GM12801 (cell line): ENCODE results near the gene WNK1.

Source experiments
- TF ChIP-seq, protein P1 (sequence below): IDR thresholded peaks from one replicate; pipeline ENCODE4 v1.5.1; 2011; ENCODE audit warnings: control low read depth; ENCODE audit not compliant: insufficient read length; ENCODE audit errors: extremely low read depth

WNK1 gene

DNA sequence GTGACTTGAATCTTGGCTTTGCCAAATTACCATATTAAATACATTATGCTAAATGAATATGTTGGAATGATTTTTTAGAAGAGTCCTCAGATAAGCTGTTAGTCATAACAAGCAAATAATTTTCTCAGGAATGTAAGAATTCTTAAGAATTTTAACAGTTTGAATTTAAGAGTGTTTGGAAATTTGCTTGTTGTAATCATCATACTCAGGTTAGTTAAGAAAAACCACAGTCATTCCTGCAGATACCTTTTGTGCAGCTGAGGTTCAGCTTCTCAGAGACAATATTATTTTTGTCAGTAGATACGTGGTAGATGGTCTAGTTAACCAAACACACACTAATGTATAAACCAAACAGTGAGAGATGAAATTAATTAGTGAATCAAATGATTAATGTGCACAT, 8.9 kb downstream of the WNK1 start:
- TF ChIP-seq, protein P1, sequence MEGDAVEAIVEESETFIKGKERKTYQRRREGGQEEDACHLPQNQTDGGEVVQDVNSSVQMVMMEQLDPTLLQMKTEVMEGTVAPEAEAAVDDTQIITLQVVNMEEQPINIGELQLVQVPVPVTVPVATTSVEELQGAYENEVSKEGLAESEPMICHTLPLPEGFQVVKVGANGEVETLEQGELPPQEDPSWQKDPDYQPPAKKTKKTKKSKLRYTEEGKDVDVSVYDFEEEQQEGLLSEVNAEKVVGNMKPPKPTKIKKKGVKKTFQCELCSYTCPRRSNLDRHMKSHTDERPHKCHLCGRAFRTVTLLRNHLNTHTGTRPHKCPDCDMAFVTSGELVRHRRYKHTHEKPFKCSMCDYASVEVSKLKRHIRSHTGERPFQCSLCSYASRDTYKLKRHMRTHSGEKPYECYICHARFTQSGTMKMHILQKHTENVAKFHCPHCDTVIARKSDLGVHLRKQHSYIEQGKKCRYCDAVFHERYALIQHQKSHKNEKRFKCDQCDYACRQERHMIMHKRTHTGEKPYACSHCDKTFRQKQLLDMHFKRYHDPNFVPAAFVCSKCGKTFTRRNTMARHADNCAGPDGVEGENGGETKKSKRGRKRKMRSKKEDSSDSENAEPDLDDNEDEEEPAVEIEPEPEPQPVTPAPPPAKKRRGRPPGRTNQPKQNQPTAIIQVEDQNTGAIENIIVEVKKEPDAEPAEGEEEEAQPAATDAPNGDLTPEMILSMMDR = no peak

DNA sequence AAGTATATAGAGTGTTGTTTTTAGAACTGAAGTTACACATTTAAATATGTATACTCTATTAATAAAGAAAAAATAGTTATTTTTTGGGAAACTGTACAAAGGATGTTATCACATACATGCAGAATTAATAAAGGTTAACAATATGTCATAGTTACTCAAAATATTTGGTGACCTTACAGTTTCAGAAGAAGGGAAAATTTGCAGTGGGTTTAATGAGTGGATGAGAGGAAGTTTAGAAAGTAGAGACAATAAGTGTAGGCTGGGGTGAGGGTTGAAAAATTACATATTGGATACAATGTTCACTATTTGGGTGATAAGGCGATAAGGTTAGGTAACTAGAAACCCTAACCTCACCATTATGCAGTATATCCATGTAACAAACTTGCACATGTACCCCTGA, 13.5 kb downstream of the WNK1 start:
- TF ChIP-seq, protein P1 = no peak

DNA sequence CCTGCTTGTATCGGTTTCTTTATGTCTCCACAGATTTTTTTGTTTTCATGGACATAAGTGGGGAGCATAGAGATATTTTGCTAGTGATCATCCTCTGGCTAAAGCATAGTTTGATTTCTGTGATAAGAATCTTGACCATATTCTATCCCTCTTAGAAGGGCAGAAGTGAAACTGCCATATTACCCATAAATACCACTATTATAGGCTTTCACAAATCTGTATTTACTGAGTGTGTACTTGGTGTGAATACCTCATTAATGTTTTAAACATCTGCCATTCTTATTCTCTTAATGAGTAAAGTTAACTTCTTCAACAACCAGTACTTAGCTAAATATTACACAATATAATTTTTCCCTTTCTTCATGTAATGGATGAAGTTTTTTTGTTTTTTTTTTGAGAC, 16.1 kb downstream of the WNK1 start:
- TF ChIP-seq, protein P1 = no peak

- TF ChIP-seq, protein P1 = no peak
Observed at GRCh38 chr12:770479-770878, 18.1 kb downstream of the WNK1 start.

DNA sequence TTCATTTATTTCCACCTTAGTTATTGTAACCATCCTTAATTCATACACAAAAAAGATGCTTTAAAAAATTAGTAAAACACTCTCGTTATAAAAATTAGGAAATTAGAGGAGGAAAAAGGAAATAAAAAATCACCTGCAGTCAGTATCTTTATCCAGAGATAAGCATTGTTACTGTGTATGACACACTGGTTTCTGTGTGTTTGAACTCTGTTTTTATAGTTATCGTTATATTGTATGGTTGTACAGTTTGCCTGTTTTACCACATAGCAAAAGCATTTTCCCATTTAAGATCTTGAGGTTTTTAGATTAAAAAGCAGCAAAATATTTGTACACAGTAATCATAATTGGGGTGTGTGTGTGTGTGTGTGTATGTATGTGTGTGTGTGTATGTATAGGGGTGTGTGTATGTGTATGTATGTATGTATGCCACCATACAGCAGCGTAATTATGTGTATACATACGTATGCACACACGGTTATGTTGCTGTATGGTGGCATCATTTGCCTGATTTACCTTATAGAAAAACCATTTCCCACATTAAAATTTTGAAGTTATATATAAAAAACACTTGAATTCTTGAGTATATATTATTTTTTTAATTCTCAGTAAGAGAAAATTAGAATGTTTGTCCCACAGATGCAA, 19.8 kb downstream of the WNK1 start:
- TF ChIP-seq, protein P1 = no peak

GRCh38 chr12:774051-774614, 21.8 kb downstream of the WNK1 start:
- TF ChIP-seq, protein P1 = no peak

DNA sequence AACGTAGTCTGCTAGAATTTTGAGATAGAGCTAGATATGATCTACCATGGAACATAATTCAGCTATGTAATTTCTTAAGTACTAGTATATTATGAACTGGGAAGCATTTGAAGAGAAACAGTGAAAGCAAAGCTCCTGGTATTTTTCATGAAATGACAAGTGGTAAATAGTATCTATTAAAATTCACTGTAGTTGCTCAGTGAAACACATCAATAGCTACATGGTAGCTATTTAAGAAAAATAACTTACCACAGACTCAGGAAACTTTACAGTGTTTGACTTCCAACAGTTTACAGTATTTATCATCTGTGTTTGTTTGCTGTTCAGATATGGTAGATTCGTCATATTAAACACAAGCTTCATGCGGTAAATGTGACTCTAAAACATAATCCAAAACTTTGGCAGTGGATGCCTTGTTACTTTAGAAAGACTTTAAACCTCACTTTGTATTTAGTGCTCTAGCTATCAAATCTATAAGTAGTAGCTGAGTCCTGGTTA, 25.2 kb downstream of the WNK1 start:
- TF ChIP-seq, protein P1 = no peak
